GM06990 (cell line): ENCODE results near the gene TOP2B.

Source experiments
- DNase-seq: peaks from one replicate; pipeline ENCODE4 v3.0.0-alpha.2; 2011; ENCODE audit not compliant: insufficient read length; ENCODE audit errors: extremely low read depth
- H3K27me3 ChIP-seq: replicated peaks from 2 replicates; pipeline ENCODE4 v1.6.0; 2011; ENCODE audit warnings: low read length; ENCODE audit not compliant: control insufficient read depth, insufficient read depth
- H3K36me3 ChIP-seq: 2 replicates; pipeline ENCODE4 v1.5.1; 2011; ENCODE audit warnings: low read length; ENCODE audit not compliant: control insufficient read depth, insufficient read depth
- H3K4me3 ChIP-seq: replicated peaks from 2 replicates; pipeline ENCODE4 v1.5.1; 2011; ENCODE audit warnings: low read depth, mild to moderate bottlenecking, control low read depth, low read length
- TF ChIP-seq, protein P1 (sequence below): IDR thresholded peaks from 2 replicates; pipeline ENCODE4 v1.5.1; 2011; ENCODE audit warnings: low read length, control low read depth, mild to moderate bottlenecking, inconsistent platforms; ENCODE audit not compliant: insufficient read depth, poor library complexity, severe bottlenecking

The TOP2B gene

DNA sequence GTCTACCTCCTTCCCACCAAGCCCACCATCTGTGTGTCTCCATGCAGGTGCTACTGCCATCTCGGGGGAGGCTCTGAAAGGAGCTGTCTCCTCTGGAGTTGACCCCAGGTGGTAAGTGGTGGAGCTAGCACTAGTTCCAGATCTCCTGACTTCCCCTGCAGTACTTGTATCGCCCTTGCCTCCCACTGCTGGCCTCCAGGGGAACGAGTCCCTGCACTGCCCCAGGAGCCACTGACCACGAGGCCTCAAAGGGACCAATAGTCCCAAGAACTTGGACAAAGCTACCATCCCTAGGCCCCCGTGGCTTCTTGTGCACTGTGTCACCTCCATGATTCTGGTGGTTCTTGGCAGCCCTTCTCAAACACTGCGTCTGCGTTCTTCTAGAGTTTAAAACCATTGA is 98.9 kb downstream of the TOP2B start:
- H3K36me3 ChIP-seq: no peaks in the 10 kb centered on the region
- H3K27me3 ChIP-seq: no peaks in the 10 kb centered on the region; the same call in none of the 2 replicates
- DNase-seq: no peak
- no peak overlapping the region for H3K4me3 ChIP-seq
- TF ChIP-seq, protein P1, sequence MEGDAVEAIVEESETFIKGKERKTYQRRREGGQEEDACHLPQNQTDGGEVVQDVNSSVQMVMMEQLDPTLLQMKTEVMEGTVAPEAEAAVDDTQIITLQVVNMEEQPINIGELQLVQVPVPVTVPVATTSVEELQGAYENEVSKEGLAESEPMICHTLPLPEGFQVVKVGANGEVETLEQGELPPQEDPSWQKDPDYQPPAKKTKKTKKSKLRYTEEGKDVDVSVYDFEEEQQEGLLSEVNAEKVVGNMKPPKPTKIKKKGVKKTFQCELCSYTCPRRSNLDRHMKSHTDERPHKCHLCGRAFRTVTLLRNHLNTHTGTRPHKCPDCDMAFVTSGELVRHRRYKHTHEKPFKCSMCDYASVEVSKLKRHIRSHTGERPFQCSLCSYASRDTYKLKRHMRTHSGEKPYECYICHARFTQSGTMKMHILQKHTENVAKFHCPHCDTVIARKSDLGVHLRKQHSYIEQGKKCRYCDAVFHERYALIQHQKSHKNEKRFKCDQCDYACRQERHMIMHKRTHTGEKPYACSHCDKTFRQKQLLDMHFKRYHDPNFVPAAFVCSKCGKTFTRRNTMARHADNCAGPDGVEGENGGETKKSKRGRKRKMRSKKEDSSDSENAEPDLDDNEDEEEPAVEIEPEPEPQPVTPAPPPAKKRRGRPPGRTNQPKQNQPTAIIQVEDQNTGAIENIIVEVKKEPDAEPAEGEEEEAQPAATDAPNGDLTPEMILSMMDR: no peak

DNA sequence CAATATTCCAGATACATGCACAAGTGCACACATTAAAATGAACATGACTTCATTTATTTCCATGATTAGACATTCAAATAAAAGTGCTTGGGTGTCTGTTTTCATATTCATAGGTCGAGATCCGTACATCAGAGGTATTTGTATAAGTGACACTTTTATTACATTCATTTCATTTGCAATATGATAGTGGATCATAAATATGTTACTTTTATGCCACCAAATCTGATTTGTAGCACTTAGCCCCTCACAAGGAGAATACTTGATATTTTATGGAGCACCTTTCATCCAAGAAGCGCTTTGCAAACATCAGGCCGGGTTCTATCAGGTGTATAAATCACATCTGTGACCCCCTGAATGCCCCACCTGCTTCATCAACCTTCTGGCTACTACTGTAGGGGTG is 100.6 kb downstream of the TOP2B start:
- no peak for DNase-seq
- TF ChIP-seq, protein P1: no peak
- H3K36me3 ChIP-seq: no peaks in the 10 kb centered on the region
- H3K4me3 ChIP-seq: no peak overlapping the region
- H3K27me3 ChIP-seq: no peaks in the 10 kb centered on the region; the same call in none of the 2 replicates

DNA sequence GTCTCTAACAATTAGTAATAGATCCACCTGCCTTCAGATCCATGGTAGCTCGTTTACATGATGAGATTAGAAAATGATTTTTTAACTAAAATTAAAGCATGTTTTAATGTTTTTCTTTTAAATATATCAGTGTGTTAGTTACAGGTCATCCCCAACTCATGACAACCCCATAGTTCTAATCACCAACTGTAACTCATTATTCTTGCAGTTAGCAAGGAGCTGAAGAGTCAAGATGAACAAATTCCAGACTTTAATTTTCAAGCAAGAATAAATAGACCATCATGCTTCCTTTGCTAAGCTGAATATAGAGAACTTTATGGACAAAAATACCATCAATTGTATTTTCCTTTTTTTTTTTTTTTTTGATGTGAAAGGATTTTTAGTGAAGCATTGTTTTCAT is 101.1 kb downstream of the TOP2B start:
- TF ChIP-seq, protein P1: no peak
- Histone ChIP-seq H3K36me3 (no peaks in the 10 kb centered on the region), H3K4me3 (no peak overlapping the region), H3K27me3 (no peaks in the 10 kb centered on the region; the same call in none of the 2 replicates)
- no peak for DNase-seq

DNA sequence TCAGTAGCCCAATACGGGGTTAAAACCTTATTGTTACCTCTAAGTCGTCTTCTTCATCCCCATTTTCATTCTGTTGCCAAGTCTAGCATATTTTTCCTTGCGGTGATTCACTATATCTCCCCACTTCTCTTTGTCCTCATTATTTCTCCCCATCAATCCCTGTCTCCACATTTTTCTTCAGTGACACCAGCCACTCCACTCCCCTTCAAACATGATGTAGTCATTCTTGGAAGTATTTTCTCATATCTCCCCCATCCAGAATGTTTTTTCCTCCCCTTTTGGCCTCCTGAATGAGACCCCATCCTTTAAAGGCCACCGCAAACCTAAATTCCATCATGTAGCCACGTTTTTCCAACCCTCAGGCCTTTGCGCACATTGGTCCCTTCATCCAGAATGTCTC is 105.9 kb downstream of the TOP2B start:
- TF ChIP-seq, protein P1: no peak
- DNase-seq: no peak

DNA sequence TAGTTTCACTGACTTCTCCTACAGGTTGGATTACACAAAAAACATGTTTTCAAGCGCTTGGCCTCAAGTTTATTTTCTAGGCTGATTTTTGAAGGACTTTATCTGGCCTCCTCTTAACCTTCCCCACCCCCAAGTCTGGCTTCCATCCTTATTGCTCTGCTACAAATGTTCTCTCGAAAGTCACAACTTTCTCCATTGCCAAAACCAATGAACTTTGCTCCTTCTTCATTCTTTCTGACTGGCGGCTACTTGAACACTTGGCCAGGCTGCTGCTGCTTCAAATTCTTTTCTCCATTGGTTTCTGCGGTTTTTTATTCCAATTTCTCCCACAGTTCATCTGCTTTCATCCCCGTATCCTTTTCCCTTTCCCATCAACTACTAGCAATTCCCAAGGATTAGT is 106.6 kb downstream of the TOP2B start:
- Histone ChIP-seq H3K36me3 (no peaks in the 10 kb centered on the region), H3K4me3 (no peak overlapping the region), H3K27me3 (no peaks in the 10 kb centered on the region)
- DNase-seq: no peak
- TF ChIP-seq, protein P1: no peak

More for the DNA sequence above, 105.9 kb downstream of the TOP2B start:
- Histone ChIP-seq H3K27me3 (no peaks in the 10 kb centered on the region), H3K4me3 (no peak overlapping the region), H3K36me3 (no peaks in the 10 kb centered on the region)

DNA sequence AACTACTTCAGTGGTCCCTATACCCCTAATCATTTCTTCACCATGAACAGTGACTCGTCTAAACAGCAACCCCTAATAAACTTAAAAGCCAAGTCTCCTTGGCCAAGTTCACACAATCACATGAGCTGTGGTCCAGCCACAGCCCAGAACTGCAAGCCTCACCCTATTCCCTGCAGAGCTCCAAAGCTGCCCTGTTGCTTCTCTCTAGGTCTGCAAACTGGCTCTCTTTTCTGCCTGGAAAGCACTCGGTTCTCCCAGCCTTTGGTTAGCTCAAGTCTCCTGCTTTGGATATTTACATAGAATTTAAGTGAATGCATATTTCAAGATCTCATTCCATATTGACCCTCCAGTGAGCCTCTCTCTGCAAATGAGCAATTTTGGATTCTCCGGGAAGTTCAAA is 107.0 kb downstream of the TOP2B start:
- Histone ChIP-seq H3K27me3 (no peaks in the 10 kb centered on the region), H3K36me3 (no peaks in the 10 kb centered on the region), H3K4me3 (no peak overlapping the region)
- DNase-seq: no peak
- TF ChIP-seq, protein P1: no peak
